Neuronal stem cell (in vitro differentiated cells): Measurements from ENCODE around the gene LRMDA.

Experiments
- DNase-seq: peaks from one replicate; pipeline ENCODE4 v3.0.0-alpha.2; 2013; ENCODE audit warnings: low spot score
- H2AFZ ChIP-seq: one replicate; pipeline ENCODE4 v1.6.1; 2013; ENCODE audit warnings: mild to moderate bottlenecking, low read length, inconsistent platforms
- H2AK5ac ChIP-seq: 2 replicates; pipeline ENCODE4 v1.6.1; 2013; ENCODE audit warnings: low read depth, mild to moderate bottlenecking, inconsistent platforms, low read length, moderate library complexity, mixed read lengths
- H2BK120ac ChIP-seq: 2 replicates; pipeline ENCODE4 v1.6.1; 2013; ENCODE audit warnings: low read depth, mild to moderate bottlenecking, inconsistent platforms, low read length, moderate library complexity, mixed read lengths
- H2BK12ac ChIP-seq: one replicate; pipeline ENCODE4 v1.6.1; 2013; ENCODE audit warnings: low read length, inconsistent platforms
- H2BK15ac ChIP-seq: 2 replicates; pipeline ENCODE4 v1.6.1; 2013; ENCODE audit warnings: mild to moderate bottlenecking, low read length, inconsistent platforms, mixed read lengths
- H2BK5ac ChIP-seq: one replicate; pipeline ENCODE4 v1.6.1; 2013; ENCODE audit warnings: inconsistent platforms, mild to moderate bottlenecking, low read length, moderate library complexity
- H3K14ac ChIP-seq: one replicate; pipeline ENCODE4 v1.6.1; 2013; ENCODE audit warnings: low read length, inconsistent platforms
- H3K18ac ChIP-seq: 2 replicates; pipeline ENCODE4 v1.6.1; 2013; ENCODE audit warnings: low read length, inconsistent platforms
- H3K23ac ChIP-seq: 2 replicates; pipeline ENCODE4 v1.6.1; 2013; ENCODE audit warnings: low read depth, mild to moderate bottlenecking, mixed read lengths, low read length, inconsistent platforms; ENCODE audit not compliant: poor library complexity
- H3K27ac ChIP-seq: replicated peaks from 3 replicates; pipeline ENCODE4 v1.5.1; 2013; ENCODE audit warnings: low read length, inconsistent platforms
- H3K27me3 ChIP-seq, 3 experiments: 2 replicates each; pipeline ENCODE4 v1.6.1; 2013; ENCODE audit warnings: low read length in 3 of 3, mild to moderate bottlenecking in 2 of 3, inconsistent platforms in 1 of 3, low read depth in 1 of 3, mixed read lengths in 1 of 3, moderate library complexity in 1 of 3; ENCODE audit not compliant: control insufficient read depth in 3 of 3, insufficient read depth in 3 of 3
- H3K36me3 ChIP-seq, 2 donors: replicated peaks in 1 of 2; 2 replicates each; pipeline ENCODE4 v1.6.1; 2013; ENCODE audit warnings: low read length in 2 of 2; ENCODE audit not compliant: control insufficient read depth in 2 of 2, insufficient read depth in 2 of 2
- H3K4ac ChIP-seq: 2 replicates; pipeline ENCODE4 v1.6.1; 2013; ENCODE audit warnings: inconsistent platforms, mild to moderate bottlenecking, low read length, moderate library complexity
- H3K4me1 ChIP-seq, 2 donors: 1 replicate in 1 of 2; 2 replicates in 1 of 2; pipeline ENCODE4 v1.6.1; 2013; ENCODE audit warnings: low read length in 2 of 2, low read depth in 1 of 2; ENCODE audit not compliant: control insufficient read depth in 2 of 2, insufficient read depth in 1 of 2
- H3K4me2 ChIP-seq: one replicate; pipeline ENCODE4 v1.6.1; 2013; ENCODE audit warnings: mild to moderate bottlenecking, low read length, inconsistent platforms; ENCODE audit not compliant: insufficient read depth, poor library complexity, severe bottlenecking
- H3K4me3 ChIP-seq, 2 donors: 2 replicates each; pipeline ENCODE4 v1.5.1; 2013; ENCODE audit warnings: low read length in 2 of 2, mild to moderate bottlenecking in 2 of 2, inconsistent platforms in 1 of 2, moderate library complexity in 1 of 2
- H3K79me1 ChIP-seq: one replicate; pipeline ENCODE4 v1.6.1; 2013; ENCODE audit warnings: low read depth, mild to moderate bottlenecking, inconsistent platforms, low read length, moderate library complexity
- H3K9ac ChIP-seq: one replicate; pipeline ENCODE4 v1.6.1; 2013; ENCODE audit warnings: mild to moderate bottlenecking, low read depth, low read length, inconsistent platforms; ENCODE audit not compliant: poor library complexity
- H3K9me3 ChIP-seq, 2 donors: replicated peaks in 1 of 2; 2 replicates each; pipeline versions ENCODE3 to v1.6.1; 2013; ENCODE audit warnings: low read length in 2 of 2, mild to moderate bottlenecking in 2 of 2, inconsistent platforms in 1 of 2, low read depth in 1 of 2, mixed read lengths in 1 of 2, moderate library complexity in 1 of 2; ENCODE audit not compliant: control insufficient read depth in 2 of 2, insufficient read depth in 1 of 2
- H4K8ac ChIP-seq: one replicate; pipeline ENCODE4 v1.6.1; 2013; ENCODE audit warnings: low read depth, mild to moderate bottlenecking, inconsistent platforms, low read length, moderate library complexity
- H4K91ac ChIP-seq: one replicate; pipeline ENCODE4 v1.6.1; 2013; ENCODE audit warnings: low read length, low read depth, mild to moderate bottlenecking, inconsistent platforms; ENCODE audit not compliant: poor library complexity
- WGBS, 2 donors: extraction: QIAGEN DNeasy Blood & Tissue Kit; methylation state at CpG; one replicate each; pipeline ENCODE4 v1.1.7; 2013; ENCODE audit warnings: missing lambda C conversion rate in 2 of 2, mixed read lengths in 1 of 2; ENCODE audit not compliant: insufficient read length in 2 of 2, insufficient replicate concordance in 1 of 2; ENCODE audit errors: extremely low coverage in 2 of 2; 5-methylcytosine and 5-hydroxymethylcytosine counted together

Gene LRMDA

GRCh38 chr10:75653761-75654160 lies 222.3 kb downstream of the LRMDA start:
- Histone ChIP-seq H2AFZ (no peak overlapping the region), H3K4ac (no peak overlapping the region), H3K23ac (no peak overlapping the region), H3K27ac (no peak overlapping the region), H4K8ac (no peak overlapping the region), H2BK12ac (no peak overlapping the region), H3K18ac (no peak overlapping the region), H3K79me1 (no peaks in the 10 kb centered on the region), H3K36me3 (no peaks in the 10 kb centered on the region), H2BK120ac (no peak overlapping the region), H3K4me1 (peaks cover 0 to 10% of the 10 kb centered on the region in 2 donors), H3K9me3 (no peaks in the 10 kb centered on the region), H3K27me3 (no peaks in the 10 kb centered on the region), H4K91ac (no peak overlapping the region), H3K9ac (no peak overlapping the region), H3K14ac (no peak overlapping the region), H2BK15ac (no peak overlapping the region), H3K4me2 (no peak overlapping the region), H2BK5ac (no peak overlapping the region), H2AK5ac (no peak overlapping the region), H3K4me3 (no peak overlapping the region)
- no peak for DNase-seq
- no CpG with 5 or more reads among the region's 8 CpGs for WGBS, 2 donors

GRCh38 chr10:75654171-75654771 lies 222.8 kb downstream of the LRMDA start:
- Histone ChIP-seq H3K4me1 (peaks cover 0 to 10% of the 10 kb centered on the region in 2 donors), H3K9me3 (no peaks in the 10 kb centered on the region), H3K4ac (no peak overlapping the region), H3K9ac (no peak overlapping the region), H2BK15ac (no peak overlapping the region), H2AK5ac (no peak overlapping the region), H3K79me1 (no peaks in the 10 kb centered on the region), H3K36me3 (no peaks in the 10 kb centered on the region), H3K4me3 (no peak overlapping the region), H2BK5ac (no peak overlapping the region), H3K18ac (no peak overlapping the region), H2BK12ac (no peak overlapping the region), H3K27ac (no peak overlapping the region), H2BK120ac (no peak overlapping the region), H3K23ac (no peak overlapping the region), H4K8ac (no peak overlapping the region), H3K4me2 (no peak overlapping the region), H2AFZ (no peak overlapping the region), H4K91ac (no peak overlapping the region), H3K27me3 (no peaks in the 10 kb centered on the region), H3K14ac (no peak overlapping the region)
- no CpG with 5 or more reads among the region's 1 CpG for WGBS, 2 donors
- no peak for DNase-seq

GRCh38 chr10:75654772-75655171 lies 223.3 kb downstream of the LRMDA start:
- H2AK5ac ChIP-seq: no peak overlapping the region
- no peak overlapping the region for H2BK15ac ChIP-seq
- no peak overlapping the region for H2BK120ac ChIP-seq
- no peak overlapping the region for H4K8ac ChIP-seq
- no peaks in the 10 kb centered on the region for H3K36me3 ChIP-seq
- peaks cover 0 to 10% of the 10 kb centered on the region in 2 donors for H3K4me1 ChIP-seq
- H4K91ac ChIP-seq: no peak overlapping the region
- no peak overlapping the region for H2BK12ac ChIP-seq
- no CpG with 5 or more reads among the region's 6 CpGs for WGBS, 2 donors
- H3K79me1 ChIP-seq: no peaks in the 10 kb centered on the region
- no peak overlapping the region for H3K4ac ChIP-seq
- H2AFZ ChIP-seq: no peak overlapping the region
- H3K18ac ChIP-seq: no peak overlapping the region
- H3K4me2 ChIP-seq: no peak overlapping the region
- H3K9ac ChIP-seq: no peak overlapping the region
- H3K27me3 ChIP-seq: no peaks in the 10 kb centered on the region
- no peak overlapping the region for H2BK5ac ChIP-seq
- no peak overlapping the region for H3K23ac ChIP-seq
- no peak overlapping the region for H3K27ac ChIP-seq
- no peak for DNase-seq
- H3K4me3 ChIP-seq: no peak overlapping the region
- no peaks in the 10 kb centered on the region for H3K9me3 ChIP-seq
- no peak overlapping the region for H3K14ac ChIP-seq

- H3K4me1 ChIP-seq: peaks cover 0 to 5% of the 10 kb centered on the region in 2 donors
Measured at GRCh38 chr10:75655791-75656451, 224.5 kb downstream of the LRMDA start.

More at GRCh38 chr10:75655791-75656451, 224.5 kb downstream of the LRMDA start:
- H3K14ac ChIP-seq: no peak overlapping the region
- H2AFZ ChIP-seq: no peak overlapping the region
- no peak overlapping the region for H3K4me3 ChIP-seq
- H3K23ac ChIP-seq: no peak overlapping the region
- no peaks in the 10 kb centered on the region for H3K9me3 ChIP-seq
- H3K9ac ChIP-seq: no peak overlapping the region
- H2BK15ac ChIP-seq: no peak overlapping the region
- no peak overlapping the region for H2BK5ac ChIP-seq
- WGBS, 2 donors: no CpG with 5 or more reads among the region's 3 CpGs
- no peak overlapping the region for H2BK12ac ChIP-seq
- H3K27ac ChIP-seq: no peak overlapping the region
- H4K8ac ChIP-seq: no peak overlapping the region
- no peaks in the 10 kb centered on the region for H3K79me1 ChIP-seq
- H4K91ac ChIP-seq: no peak overlapping the region
- H2AK5ac ChIP-seq: no peak overlapping the region
- no peaks in the 10 kb centered on the region for H3K36me3 ChIP-seq
- no peak for DNase-seq
- peaks cover 0 to 6% (median 0%) of the 10 kb centered on the region in 3 experiments for H3K27me3 ChIP-seq
- H3K4ac ChIP-seq: no peak overlapping the region
- no peak overlapping the region for H3K18ac ChIP-seq
- H2BK120ac ChIP-seq: no peak overlapping the region
- no peak overlapping the region for H3K4me2 ChIP-seq
